Stimulated activated CD8-positive, alpha-beta memory T cell treated with anti-CD3 and anti-CD28 coated beads, Interleukin-12 subunit alpha, Interleukin-12 subunit beta, amount 100 ng/mL, for 4 hours (primary cell): Measurements from ENCODE around the gene MSRB3.
"Not testable (repeated sequence)": the region's sequence is repeated elsewhere in the genome, so short reads cannot be mapped to it uniquely, and the experiment has no call there.

Experiments
- DNase-seq: peaks from one replicate; pipeline ENCODE4 v3.0.0-alpha.2; 2020; ENCODE audit warnings: low read depth

The MSRB3 gene

DNA sequence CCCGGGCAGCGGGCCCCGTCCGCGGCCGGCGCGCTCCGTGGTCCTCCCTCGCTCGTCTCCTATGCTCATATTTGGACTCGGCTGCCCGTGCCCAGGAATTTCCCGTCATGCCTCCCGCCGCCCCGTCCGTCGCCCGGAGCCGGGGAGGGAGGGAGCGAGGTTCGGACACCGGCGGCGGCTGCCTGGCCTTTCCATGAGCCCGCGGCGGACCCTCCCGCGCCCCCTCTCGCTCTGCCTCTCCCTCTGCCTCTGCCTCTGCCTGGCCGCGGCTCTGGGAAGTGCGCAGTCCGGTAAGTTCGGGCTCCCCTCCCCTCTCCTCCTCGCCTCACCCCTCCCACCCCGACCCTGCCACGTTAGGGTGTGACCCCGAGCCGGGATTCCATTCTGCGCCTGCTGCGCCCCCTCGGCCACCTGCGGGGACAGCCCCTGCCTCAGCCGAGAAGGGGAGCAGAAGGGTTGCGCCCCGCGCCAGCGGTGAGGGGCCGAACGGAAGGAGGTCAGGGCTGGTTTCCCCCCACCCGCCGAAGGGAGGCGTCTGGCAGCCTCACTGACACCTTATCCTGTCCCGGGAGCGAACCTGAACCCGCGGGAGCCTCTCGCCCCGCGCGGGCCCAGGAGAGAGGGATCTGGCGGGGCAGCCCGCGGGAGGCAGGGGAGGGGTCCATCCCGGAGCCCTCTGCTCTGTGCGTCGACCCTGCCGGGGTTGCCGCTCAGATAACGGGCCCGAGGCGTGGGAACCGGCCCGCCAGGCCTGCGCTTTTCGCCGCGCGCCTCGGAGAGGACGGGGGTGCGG is at the start of gene MSRB3:
Gene MSRB3 (plus strand): TSS at position 108 of the 793 bp plus-strand sequence. CDS start 29,897 bp downstream, outside the sequence.
- no peak for DNase-seq

DNA sequence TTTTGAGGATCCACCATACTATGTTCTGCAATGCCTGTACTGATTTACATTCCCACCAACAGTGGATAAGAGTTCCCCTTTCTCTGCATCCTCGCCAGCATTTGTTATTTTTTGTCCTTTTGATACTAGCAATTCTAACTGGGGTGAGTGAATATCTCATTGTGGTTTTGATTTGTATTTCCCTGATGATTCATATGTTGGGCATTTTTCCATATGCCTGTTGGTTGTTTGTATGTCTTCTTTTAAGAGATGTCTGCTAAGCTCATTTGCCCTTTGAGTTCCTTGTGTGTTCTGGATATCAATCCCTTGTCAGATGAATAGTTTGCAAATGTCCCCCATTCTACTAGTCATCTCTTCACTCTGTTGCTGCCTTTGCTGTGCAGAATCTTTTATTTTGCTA is 49.0 kb upstream of the MSRB3 start:
- no peak for DNase-seq

DNA sequence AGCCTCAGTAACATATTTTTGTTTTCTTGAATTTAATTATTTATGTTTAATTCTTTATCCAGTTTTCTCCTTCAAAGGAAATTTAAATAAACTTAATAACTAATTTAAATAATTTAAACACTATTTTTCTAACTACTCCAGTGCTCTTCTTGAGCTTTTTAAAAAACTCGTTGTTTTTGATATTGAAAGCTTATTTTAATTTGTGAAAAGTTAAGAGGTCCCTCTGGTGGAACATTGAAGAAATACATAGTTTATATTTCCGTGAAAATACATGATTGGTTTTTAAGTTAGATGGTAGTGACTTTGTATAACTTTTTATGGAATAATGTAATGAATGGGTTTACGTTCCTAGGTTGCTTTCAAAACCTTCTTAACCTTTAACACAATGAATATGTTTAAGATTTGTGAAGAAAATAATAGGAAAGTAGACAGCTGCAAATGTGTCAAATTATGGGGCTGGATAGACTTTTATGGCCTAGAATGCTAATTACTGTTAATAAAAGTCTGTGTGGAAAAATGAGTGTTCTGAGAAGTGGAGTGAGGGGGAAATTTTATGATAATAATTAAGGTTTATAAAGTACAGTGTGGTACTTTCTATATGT is 45.9 kb upstream of the MSRB3 start:
- no peak for DNase-seq

DNA sequence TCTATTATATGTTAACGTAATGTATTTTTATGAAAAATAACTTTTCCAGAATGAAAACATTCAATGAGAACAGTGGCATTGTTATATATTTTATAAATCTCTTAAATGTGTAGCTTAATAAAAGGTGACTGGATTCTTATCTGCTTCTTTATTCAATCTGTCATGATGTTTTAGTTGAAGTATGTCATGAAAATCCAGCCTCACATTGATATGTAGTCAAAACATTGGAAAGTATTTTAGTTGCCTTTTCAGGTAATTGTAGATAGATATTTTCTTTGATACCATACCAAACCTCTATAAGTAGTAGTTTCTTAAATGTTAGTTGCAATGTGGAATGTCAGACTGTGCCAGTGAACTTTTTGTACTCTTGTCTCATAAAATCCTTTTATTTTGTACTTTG is 41.3 kb upstream of the MSRB3 start:
- DNase-seq: no peak

DNA sequence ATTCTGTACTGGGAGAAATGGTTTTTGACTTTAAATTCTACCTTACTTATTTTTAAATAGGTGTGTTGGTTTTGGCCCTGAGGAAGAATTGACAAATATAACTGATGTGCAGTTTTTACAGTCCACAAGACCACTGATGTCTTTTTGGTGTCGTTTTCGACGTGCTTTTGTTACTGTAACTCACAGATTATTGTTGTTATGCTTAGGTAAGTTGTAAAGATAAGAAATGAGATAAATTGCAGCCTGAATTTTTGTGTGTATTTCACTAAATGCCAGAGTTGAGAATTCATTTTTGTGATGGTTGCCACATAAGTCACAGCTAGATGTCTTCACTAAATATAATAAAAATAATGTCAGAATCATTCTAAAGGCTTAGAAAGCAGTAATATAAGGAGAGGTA is 39.9 kb upstream of the MSRB3 start:
- DNase-seq: no peak

DNA sequence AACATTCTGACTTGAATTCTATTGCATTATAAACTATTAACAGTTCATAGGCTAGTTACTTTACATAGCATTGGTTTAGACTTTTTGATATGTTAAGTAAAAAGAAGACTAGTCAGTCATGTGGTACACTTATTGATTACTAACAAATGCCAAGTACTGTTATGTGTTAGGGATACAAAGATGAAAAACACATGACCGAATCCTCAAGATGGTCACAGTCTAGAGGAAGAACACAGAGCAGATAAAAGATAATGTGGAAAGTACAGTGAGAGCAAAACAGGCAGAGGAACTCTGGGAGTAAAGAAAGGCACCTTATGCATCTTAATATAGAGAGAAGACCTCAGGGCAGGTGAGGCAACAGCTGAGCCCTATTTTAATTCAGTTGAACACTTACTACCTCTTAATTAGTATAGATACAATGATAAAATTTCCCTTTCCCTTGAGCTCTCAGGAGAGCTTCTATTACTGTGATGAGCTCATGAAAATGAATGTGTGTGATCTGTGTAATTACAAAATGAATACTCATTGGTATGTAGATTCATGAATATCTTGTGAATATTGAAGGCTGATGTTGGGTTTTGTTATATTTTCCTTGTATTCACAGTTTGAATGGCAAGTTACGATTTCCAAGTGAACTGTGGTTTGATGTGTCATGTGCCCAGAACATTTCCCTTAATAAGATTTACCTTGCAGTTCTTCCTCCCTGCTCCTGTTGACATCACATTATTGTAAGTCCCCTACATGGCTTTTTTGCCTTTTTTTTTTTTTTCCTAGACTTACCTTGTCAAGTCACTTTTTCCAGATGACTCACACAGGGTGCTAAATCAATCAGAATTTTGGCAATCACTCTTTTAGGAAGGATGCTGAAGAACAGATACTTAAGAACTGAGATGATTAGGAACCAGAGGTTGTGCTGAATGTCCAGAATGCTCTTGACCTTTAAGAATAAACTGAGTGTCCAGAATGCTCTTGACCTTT is 29.5 kb upstream of the MSRB3 start:
- no peak for DNase-seq

DNA sequence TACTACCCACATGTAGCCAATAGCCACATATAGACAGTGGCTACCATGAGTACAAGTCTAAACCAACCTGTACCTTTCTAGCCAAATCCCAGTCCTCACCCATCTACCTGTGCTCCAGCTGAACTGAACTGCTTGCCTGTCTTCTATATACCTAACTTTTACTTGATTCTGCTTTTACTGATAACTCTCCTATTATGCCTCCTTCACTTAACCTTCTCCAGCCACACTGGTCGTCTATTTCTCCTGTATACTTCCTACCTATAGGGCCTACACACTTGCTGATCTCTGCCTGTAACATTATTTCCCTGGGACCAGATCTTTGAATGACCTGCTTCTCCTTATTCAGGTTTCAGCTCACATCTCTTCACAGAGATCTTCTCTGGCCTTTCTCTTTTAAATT is 26.0 kb upstream of the MSRB3 start:
- DNase-seq: no peak

DNA sequence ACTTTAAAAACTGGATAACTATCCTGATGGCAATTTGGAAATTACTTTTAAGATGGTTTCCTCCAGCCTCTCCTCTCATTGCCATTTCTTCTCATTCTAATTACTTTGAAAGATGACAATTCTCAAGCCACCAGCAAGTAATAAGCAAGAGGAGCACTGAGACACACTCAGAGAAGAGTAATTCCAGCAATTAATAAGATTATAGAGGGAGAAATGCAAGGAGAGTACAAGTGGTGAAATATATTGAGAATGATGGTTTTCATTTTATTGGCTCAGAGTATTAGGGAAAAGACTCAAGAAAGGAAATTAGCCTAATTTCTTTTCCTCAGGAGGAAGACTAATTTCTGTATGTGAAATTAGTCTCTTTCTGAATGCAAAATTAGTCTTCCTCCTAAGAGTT is 20.5 kb upstream of the MSRB3 start:
- DNase-seq: no peak

DNA sequence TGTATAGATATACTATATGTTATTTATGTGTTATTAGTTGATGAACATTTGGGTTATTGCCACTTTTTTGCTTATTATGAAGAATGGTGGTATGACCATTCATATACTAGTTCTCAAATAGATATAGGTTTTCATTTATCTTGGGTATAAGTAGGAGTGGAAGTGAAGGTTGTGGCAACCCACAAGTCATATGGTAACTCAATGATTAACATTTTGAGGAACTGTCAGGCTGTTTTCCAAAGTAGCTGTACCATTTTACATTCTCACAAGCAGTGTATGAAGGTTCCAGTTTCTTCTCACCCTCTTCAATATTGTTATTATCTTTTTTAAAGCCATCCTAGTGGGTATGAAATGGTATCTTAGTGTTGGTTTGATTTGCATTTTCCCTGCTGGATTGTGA is 19.0 kb upstream of the MSRB3 start:
- DNase-seq: no peak

DNA sequence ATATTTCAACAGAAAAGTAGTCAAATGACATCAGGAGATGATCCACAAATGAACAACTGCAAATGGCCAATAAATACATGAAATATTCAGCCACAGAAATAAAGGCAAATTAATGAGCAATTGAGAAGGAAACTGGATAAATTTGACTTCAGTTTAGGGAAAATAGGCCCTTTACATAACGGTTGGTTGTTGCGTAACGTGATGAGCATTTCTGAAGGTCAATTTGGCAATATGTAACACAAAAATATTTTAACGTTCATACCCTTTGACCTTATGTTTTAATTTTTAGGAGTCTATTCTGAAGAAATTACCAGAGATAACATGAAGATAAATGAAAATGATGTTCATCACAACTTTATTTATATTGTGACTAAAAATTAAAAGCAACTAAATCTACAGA is 14.7 kb upstream of the MSRB3 start:
- DNase-seq: no peak

DNA sequence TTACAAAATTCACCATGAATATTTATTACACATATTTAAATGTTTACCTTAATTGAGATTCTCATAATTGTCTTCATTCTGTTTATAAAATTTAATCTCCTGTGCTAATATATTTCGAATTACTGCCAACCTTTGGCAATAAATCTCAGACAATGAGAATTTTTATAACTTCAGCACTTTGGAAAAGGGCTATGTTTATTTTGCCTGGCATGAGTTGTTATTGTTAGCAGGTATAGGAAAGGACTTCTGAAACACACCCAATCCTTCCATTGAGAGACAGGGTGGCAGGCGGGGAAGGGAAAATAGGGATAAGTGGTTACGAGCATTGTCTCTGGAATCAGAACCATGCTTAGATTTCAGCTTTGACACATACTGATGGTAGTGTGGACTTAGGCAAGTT is 12.1 kb upstream of the MSRB3 start:
- no peak for DNase-seq

DNA sequence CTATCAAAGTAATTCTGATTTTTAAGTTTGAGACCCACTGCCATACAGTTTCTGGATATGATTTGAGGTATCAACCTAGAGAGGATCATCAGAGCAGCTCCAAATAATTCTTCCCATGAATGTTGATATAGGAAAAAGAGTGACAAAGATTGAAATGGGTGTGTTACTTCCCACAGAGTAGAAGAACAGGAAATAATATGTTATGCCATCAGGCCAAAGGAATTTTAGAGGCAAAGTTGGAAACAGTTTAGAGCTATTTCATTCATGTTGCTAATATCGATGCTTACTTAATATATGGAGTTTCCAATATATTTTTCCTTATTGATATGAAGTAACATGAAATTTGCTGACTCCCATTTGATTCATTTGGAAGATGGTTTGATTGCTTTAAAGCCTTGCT is 8.9 kb upstream of the MSRB3 start:
- DNase-seq: no peak

DNA sequence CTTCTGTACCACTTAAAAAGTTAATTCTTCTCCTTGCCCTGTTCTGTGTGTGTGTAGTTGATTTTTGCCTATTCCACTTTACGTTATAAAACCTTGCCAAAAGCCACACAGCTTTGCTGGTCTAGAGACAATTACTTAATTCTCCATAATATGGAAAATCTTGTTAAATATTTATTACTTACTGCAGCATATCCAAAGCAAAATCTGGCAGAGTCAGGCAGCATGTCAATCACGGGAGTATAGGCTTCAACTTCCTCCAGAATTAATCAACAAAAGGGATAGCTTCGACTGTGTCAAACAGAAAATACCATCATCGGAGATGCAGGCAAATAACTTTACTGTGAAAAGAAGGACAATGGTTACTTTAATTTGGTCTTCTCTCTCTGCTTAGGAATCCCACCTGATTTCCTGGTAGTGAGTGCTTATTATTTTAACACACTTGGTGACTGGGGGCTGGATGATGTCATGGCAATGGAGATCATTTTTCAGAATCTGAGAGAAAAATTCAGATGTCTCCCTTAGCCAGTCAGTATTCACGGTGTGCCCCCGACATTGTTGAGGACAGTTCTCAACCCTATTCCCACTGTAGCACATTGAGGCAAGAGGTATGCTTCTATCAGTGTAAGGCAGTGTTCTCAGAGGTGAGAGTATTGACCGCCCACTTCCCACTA is 3.7 kb upstream of the MSRB3 start:
- DNase-seq: no peak

DNA sequence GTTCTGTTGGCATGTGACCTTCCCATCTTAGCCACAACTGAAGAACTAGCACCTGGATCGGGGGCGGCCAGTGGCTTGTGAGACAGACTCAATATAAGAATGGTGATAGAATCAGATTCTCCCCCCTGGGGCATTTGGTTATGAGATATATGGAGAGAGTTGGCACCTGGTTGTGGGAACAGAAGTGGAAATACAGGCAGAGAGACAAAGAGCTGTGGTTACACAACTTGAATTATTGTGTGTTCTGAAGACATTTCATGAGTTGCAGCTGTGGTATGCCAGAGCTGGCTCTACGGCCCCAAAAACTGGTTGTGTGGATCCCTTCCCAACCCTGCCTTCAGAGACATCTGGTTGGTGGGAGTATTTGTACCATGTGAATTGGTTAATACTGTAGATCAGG is 2.9 kb upstream of the MSRB3 start:
- DNase-seq: no peak

DNA sequence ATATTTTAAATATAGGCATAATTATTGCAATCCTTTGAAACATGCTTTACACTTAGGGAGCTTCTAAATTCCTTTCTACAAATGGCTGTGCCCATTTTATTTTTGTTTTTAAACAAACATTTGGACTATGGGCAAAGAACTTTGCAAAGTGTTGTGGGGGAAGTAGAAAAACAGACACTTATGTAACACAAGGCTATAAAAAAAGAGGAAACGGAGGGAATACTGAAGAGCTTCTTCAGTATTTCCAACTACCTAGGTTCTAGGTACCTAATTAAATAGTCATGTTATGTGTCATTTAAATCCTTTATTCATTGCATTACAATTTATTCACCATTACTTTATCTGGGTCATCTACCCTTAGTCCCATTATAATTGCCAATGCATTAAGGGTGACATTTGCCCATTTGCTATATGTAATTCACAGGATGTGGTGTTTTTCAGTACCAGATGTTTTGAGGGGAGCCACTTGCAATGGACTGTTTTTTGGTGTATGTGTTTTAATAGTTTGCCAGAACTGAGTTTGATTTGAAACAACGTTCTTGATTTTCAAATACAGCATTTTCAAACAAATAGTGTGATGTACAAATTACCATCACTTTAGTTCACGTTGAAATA is 1.5 kb upstream of the MSRB3 start:
- no peak for DNase-seq

DNA sequence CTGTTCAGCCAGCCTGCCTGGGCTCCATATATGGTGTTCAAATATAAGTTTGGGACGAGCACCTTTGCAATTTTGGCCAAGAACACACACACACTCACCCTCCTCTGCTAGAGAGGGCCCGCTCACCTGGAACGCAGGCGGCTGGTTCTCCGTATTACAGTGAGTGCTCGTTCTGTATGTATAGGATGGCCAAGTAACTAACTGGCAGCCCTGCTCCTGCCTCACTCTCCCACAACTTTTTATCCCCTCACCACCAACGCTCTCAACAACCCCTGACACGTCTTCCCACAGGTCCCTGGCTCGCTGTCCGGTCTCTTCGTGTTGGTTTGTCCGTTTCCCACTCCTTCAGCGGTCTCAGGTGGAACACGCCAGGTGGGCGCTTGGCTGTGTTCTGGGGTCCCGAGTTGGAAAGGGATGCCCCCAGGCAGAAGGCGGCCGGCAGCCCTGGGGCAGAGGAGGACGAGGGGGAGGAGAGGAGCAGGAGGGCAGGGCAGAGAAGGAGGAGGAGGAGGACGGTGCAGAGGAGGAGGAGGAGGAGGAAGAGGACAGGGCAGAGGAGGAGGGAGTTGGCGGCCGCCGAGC is 398 bp upstream of the MSRB3 start:
- no peak for DNase-seq

DNA sequence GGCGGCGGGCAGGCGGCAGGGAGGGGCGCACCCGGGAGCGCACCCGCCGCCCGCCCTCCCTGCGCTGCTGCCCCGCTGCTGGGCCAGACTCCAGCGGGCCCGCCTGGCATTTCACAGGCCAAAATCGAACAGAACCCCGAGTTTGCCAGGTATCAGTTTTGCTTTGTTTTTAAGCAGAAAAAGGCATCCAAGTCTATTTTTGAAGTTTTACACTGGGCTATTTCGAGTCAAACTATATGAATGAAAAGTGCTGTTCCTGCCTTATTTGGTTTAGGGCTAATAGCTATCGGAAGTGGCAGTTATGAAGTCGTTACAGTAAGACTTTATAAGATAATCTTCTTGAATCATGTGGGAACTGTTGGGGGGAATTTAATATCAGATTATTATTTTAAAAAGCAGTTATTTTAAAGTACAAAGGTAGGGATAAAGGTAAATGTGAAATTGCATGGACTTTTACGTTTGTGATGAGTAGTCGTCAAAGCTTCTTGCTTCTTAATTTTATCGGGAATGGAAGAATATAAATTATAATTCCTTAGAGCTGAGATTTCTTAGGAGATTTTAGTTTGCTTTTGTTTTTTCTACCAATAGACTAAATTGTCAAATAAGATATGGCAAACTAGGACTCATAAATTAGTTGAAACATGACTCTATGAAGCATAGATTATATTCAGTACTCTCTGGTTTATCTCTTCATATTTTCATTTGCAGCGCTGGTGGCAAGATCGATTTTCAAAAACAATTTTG is 1.1 kb downstream of the MSRB3 start:
- DNase-seq: no peak

DNA sequence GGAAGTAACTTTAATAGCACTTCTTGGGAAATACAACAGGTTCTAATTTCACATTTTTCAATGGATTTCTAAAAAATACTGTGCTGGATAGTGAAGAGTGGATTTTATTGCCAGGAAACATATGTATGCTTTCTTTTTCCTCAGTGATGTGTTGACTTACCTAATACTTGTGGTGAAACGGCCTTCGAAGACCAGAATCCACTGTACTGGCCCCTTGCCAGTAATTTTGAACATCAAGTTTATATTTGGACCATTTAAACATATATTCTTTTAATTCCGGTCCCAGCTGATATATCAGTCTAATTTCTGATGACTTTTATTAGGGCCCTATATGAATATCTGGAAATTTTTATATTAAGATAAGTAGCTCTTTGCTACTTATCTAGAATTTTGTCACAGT is 1.8 kb downstream of the MSRB3 start:
- no peak for DNase-seq

DNA sequence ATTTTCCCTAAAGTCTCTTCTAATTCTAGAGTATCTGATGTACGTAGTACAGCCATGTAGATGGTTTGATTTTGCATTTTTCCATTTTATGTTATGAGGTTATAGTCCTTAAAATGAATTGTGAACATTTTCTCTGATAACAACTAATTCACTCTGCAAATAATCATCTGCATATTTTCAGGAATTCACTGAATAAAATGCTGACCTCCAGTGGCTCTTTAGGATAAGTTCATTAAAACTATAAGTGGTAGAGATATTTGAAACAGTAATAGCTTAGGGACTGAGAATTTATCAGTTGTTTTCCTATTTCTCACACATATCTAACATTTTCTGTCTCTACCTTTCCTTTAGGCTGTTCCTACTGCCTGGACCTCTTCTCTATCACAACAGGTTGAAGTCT is 4.4 kb downstream of the MSRB3 start:
- no peak for DNase-seq

DNA sequence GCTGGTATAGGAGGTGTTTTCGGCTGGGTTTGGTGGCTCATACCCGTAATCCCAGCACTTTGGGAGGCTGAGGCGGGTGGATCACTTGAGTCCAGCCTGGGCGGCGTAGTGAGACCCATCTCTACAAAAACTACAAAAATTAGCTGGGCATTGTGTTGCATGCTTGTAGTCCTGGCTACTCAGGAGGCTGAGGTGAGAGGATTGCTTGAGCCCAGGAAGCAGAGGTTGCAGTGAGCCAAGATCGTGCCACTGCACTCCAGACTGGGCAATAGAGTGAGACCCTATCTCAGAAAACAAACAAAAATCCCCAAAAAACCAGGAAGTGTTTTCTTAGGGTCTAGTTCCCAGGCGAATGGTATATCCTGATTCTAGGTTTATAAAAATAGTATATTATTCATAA is 7.0 kb downstream of the MSRB3 start:
- not testable (repeated sequence) for DNase-seq

DNA sequence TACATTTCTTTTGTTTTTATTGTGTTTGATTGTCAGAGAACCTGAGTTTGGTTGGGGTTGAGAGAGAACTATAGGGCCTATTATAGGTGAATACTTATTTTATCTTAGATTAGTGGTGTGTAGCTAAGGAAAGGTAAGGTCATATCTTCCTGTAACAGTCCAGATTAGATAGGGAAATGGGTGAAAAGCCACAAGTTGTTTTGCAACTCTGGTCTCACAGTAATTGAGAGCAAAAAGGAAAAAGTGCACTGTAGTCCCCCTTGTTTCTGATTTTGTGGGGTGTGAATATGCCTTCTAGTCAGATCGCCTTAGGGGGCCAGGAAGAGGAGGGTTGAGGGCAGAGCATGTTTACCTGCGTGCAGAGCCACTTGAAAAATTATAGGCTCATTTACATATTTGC is 8.9 kb downstream of the MSRB3 start:
- no peak for DNase-seq
